NCI-H1105 (cell line): ENCODE results near the gene APOH.
"Not testable (repeated sequence)": the region's sequence is repeated elsewhere in the genome, so short reads cannot be mapped to it uniquely, and the experiment has no call there.

Experiments used
- DNase-seq: peaks from one replicate; lab custom pipeline; 2025; lab: John Stamatoyannopoulos, UW

Gene APOH, protein sequence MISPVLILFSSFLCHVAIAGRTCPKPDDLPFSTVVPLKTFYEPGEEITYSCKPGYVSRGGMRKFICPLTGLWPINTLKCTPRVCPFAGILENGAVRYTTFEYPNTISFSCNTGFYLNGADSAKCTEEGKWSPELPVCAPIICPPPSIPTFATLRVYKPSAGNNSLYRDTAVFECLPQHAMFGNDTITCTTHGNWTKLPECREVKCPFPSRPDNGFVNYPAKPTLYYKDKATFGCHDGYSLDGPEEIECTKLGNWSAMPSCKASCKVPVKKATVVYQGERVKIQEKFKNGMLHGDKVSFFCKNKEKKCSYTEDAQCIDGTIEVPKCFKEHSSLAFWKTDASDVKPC

DNA sequence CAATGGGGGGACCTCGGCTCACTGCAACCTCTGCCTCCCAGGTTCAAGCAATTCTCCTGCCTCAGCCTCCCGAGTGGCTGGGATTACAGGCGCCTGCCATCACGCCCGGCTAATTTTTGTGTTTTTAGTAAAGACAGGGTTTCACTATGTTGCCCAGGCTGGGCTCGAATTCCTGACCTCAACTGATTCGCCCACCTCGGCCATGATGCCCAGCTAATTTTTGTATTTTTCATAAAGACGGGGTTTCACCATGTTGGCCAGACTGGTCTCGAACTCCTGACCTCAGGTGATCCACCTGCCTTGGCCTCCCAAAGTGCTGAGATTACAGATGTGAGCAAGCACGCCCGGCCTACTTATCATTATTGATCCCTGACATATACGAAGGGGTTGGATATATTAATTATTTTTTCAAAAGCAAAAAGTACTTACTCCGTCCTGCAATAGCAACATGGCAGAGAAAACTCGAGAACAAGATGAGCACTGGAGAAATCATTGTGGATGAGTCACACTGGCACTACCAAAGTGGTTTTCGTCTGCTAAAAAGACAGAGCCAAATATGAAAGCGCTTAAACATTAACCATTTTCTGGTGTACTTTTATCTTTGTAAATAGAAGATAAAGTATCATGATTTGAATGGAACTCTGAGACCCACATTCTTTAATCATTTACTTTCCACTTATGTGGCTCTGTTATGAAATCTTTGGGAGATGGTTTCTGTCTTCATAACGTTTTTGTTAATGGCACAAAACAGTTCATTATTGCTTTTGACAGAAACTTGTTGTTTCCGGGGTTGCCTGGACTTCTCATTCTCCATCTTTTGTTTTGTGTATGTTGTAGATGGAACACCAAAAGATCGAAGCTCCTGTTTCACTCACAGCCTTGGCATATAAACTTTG is at the start of gene APOH:
Gene APOH (minus strand): TSS at position 529 of the 896 bp plus-strand sequence. CDS start 36 bp downstream, at position 493.
- DNase-seq, result no peak

GRCh38 chr17:66277191-66277590 is 48.0 kb upstream of the APOH start:
- DNase-seq, result no peak

DNA sequence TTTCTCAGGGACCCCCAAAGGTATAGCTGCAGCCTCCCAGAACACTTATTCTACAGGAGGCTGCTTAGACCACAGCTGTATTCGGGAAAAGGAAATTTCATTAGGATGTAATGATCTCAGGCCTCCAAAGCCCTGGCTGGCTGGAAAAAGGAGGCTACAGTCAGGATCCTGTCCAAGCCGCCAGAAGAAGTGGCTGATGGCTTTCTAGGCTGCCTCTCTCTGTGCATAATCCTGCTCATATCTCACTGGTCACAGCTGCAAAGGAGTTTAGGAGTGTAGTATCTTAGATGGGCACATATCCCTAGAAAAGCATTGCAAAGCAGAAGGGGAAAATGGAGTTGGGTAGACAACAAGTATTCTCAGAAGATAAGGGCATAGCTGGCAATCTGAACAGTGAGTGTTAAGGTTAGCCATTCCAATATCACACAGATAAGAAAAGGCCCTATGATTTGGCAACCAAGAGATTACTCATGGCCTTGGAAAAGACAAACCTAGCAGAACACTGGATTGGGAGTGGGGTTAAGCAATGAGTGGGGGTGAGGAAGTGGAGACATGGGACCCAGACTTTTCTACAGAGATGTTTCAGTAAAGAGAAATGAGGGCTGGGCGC is 47.2 kb upstream of the APOH start:
- DNase-seq, result no peak

DNA sequence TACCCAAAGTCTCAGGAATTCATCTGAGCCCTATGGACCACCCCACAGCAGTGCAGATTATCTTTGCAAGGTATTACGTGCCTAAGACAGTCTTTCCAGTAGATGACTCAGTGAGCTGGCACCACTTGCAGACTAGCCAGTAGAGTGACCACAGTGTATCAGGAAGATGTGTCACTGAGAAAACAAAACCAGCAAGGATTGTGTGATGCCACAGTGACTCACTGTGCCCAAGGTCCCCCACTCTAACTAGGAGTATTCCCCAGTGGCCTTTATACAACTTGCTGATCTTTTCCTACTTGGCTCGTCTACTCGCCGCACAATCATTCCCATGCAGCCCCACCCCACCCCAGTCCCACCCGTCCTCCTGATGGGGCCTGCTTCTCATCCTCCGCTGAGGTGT is 46.4 kb upstream of the APOH start:
- DNase-seq, result no peak

DNA sequence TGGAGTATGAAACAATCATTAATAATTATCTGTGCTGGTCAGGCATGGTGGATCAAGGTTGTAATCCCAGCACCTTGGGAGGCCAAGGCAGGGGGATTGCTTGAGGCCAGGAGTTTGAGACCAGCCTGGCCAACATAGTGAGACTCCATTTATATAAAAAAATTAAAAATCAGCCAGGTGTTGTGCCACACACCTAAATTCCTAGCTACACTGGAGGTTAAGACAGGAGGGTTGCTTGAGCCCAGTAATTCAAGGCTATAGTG is 44.3 kb upstream of the APOH start:
- DNase-seq, result no peak

DNA sequence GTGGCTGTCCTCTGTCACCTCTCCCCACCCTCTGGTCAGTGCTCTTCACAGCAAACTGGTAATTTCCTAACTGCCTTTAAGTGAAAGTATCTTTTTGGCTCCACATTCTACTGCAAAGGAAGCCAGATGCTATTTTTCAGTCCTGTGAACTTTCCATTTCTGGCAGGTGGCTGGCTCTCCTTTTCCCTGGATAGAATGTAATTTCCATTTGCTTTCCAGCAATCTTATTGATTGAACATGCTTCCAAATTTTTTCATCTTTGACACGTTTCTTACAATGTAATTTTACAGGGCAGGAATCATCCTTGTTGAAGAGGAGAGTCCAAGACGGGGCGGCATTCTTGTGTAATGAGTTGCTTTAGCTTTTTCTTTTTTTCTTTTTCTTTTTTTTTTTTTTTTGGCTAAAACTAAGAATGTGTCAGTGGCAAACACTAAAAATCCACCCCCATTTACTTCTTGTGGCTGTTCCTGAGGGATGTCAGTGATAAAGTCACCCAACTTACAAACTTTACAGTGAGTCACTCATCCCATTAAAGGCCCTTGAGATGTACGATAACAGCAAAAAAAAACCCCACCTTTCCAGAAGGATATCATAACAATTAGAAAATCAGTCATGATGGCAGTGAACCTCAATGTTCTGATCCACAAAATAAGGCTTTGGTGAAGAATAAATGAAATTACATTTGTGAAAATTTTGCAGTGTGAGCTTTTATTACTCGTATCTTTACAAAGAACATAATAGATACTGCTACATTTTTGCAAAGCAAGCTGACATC is 43.8 kb upstream of the APOH start:
- DNase-seq, result no peak

DNA sequence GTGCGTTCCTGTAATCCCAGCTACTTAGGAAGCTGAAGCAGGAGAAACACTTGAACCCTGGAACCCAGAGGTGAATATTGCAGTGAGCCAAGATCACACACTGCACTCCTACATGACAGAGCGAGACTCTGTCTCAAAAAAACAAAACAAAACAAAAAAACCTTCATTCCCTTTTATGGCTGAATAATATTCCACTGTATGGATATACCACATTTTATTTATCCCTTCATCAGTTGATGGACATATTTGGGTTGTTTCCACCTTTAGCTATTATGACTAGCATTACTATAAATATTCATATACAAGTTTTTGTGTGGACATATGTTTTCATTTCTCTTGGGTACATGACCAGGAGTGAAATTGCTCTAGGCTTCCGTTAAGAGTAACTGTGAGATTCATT is 42.3 kb upstream of the APOH start:
- DNase-seq, result no peak

- DNase-seq, result no peak
These were observed 40.9 kb upstream of the APOH start for GRCh38 chr17:66270106-66270505.

DNA sequence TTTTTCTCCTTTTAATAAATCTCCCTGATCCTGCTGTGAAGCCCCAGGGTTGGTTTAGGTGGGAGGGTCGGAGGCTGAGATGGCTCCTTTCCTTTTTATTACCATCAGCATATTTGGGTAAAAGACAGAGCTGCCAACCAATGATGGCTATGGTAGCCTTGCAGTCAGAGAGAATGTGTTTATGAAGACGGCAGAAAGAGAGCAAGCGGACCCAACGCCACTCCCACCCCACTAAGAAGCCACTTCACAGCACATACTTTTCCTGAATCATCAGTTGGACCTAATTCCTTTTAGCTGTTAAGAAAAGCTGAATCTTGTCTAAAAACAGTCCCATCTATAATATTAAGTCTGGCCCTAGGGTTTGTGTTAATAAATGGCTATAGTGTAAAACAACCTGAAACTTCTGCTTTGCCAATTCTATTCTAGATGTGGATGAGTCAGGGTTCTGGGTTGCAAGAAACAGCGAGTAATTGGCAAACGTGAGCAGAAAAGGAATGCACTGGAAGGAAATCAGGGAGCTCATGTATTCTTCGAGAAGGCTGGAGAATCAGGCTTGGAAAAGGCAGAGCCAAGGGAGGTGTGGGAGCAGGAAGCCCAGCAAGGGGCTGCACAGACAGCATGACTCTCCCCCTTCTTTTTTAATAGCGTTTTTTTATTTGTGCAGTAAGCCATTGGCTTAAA is 39.2 kb upstream of the APOH start:
- DNase-seq, result no peak

GRCh38 chr17:66264696-66265095 is 35.5 kb upstream of the APOH start:
- DNase-seq, result no peak

- no peak for DNase-seq
These were observed 33.6 kb upstream of the APOH start for GRCh38 chr17:66262767-66263166.

- no peak for DNase-seq
These were observed 31.5 kb upstream of the APOH start for GRCh38 chr17:66260688-66261087.

GRCh38 chr17:66260275-66260674 is 31.1 kb upstream of the APOH start:
- DNase-seq, result no peak

GRCh38 chr17:66255527-66255971 is 26.3 kb upstream of the APOH start:
- DNase-seq, result no peak

DNA sequence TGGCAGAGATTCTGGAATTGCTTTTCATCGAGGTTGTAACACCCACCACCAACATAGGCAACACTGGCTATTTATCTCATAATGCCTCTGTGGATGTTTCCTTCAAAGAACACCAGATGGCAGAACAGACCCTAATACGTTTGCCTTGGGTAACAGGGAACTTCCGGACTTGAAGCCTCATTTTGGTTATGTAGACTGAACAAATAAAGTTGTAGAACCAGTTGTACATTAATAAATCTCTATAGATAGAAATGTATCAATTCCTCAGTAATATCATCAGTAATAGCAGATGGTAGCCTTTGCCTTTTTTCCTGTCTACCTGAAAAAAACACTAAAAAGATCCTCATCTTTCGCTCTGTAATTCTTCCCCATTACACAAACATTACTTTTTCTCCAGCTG is 25.9 kb upstream of the APOH start:
- peak; percentile 61 for DNase-seq

- not testable (repeated sequence) for DNase-seq
These were observed 24.2 kb upstream of the APOH start for GRCh38 chr17:66253458-66253857.

GRCh38 chr17:66250686-66251085 is 21.5 kb upstream of the APOH start:
- no peak for DNase-seq

DNA sequence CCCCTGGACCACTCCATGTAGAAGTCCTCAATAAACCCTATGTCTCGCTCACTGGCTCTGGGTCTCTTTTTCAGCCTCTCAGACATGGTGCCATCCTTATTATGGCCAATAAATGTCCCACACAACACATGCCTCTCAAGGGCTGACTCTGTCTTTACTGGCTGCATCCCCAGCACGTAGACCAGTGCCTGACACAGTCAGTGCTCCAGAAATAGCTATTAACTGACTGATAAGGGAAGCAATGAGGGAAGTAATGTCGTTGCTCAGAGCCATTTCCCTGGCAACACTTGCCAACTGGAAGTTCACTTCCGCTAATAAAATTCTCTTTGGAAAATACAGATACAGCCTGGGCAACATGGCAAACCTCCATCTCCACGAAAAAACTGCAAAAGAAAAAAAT is 19.1 kb upstream of the APOH start:
- no peak for DNase-seq

- DNase-seq, result no peak
These were observed 12.6 kb upstream of the APOH start for GRCh38 chr17:66241839-66242238.

DNA sequence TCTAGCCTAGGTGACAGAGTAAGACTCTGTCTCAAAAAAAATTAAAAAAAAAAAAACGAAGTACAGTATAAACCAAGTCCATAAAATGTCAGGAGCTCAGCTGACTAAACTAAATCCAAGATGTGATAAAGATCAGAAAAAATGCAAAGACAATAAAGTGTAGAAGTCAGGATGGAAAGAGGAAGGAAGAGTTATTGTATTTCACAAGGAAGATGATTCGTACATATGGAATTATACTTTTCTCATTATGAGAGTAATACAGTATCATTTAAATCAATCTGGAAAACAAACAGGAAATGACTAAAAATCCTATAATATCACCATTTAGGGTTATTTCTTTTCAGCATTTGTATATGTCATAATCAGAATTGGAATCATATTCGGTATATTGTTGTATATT is 11.4 kb upstream of the APOH start:
- DNase-seq, result no peak

DNA sequence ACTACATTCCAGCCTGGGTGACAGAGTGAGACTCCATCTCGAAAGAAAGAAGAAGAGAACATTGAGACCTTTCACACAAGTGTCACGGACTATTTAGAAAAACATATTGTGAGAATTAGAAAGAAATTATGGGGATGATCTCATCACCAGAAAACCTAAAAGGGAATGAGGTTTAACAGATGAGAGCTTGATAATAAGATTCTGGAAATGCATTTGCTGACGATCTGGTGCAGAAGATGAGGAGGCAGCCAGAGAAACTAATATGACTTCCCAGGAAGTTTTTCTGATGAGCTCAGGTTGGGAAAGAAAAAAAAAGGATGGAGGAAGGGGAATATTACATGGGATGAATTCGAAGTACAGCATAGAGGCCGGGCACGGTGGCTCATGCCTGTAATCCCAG is 10.8 kb upstream of the APOH start:
- no peak for DNase-seq
